GM19193 (cell line): ENCODE results near the gene LYRM9.

Experiments
- POLR2A ChIP-seq: IDR thresholded peaks from 4 replicates; pipeline ENCODE4 v1.6.1; 2011; ENCODE audit not compliant: insufficient read depth, insufficient read length; ENCODE audit errors: extremely low read depth

LYRM9 gene

DNA sequence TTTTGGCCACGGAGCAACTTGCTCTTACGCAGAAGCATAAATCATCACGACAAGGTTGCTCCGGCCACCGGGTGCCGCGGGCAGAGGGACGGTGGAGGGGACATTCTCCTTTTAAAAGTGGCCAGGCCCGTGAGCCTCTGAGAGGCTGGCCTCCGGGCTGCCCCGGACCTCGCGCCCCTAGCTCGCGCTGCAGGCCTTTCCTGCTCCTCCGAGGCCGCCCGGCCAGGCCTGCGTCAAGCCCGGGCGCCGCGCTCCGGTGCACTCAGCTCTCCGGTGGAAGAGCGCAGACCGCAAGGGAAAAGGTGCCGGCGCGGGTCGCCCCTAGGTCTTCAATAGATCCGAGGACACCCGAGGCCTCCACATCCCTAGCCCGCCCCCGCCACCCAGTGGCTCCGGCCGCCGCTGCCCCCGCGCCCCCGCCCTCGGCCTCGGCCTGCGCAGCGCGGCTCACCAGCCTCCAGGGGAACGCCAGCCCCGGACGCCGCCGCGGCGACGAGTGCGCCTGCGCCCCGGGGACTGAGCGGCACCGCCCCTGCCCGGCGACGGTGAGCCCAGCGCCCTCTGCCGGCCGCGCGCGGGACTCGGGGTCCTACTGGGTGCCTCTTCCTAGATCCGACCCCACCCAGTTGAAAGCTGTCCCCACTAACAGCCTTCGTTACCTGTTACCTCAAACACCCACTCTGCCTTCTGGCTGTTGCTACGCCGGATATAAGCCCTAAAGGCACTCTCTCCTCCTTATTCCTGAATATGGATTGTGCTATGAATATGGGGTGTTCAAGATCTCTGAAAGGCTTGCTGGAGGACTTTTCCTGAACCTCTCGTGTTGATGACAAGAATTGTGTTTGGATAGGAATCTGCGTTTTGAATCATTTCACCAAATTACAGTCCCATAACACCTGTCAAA is at the start of gene LYRM9:
LYRM9 (minus strand) TSS at position 500 of the 904 bp plus-strand sequence. CDS start 10,671 bp downstream, outside the sequence.
- TF ChIP-seq POLR2A, result peak; percentile 59

DNA sequence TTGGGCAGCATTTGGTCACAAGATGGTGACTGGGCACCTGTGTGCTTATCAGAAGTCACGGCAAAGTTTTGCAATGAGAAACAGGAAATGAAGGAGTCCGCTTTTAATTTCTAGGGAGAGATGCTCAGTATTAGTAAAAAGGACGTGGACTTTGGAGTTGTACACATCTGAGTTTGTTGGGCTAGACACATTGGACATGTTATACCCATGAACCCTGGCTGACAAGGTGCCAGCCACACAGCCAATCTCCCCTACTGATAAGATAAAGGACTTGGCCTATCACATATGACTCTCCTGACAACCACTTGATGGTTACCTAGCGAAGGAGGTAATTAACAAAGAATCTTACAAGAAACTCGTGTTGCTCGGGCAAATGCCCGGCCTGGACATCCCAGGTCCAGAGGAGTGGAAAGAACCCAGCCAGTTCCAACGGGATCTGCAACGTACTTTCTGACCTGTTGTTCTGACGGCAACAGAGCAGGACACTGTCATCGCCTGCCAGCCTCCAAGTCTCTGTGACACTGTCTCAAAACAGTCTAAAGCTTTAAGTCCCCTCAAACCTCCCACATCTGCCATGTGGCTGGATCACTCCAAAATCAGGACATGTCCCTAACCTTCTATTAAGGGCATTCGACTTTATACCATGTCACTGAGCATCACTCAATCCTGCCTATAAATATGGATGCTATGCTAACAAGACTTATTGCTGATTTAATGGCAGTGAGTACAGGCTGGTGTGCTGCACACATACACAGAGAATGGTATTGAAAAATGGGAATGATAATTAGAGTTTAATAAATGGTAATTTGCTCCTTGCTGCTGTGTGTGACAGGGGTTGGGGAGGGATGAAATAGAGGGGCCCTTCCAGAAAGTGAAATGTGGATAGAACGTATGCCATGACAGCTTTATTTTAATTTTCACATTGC is 47.6 kb upstream of the LYRM9 start:
- no peak for TF ChIP-seq POLR2A

DNA sequence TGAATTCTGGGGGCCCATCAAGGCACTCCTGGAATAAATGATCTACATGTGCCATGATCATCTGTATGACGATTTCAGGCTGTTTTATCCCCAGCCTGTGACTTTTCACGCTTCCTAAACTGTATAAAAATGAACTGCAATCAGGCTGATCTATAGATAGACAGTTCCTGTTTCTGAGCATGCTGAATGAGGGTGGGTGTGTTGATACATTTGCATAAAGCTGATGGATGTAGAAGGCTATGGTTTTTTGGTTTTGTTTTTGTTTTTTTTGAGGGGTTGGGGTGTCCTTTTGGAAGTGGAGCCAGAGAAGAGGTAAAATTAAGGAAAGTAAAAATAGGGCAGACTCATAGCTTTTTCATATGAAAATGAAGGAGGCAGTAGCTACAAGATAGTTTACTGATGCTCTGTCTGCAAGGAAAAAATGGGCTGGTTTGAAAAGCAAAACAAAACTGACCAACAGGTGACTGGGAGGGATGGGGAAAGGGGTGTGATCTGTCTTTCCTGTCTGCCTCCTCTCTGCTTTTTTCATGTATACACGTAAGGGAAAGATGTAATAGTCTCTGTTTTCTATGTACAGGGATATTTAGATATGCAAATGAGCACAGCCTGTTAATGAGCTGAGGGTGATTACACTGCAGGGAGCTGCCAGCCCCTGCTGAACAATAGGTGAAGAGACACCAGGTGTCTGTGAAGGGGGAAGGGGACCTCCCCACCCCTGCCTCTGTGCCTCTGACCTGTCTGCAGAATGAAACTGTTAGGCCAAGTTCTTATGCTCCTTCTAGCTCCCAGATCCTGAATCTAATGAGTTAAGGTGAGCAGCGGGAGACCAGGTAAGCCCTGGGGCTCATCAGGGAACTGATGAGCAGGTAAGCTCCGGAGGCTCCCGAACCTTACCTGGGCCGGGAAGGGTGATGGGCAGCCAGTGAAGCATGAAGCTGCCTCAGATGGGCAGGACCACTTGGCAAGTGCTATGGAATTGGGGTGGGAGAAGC is 46.6 kb upstream of the LYRM9 start:
- no peak for TF ChIP-seq POLR2A

DNA sequence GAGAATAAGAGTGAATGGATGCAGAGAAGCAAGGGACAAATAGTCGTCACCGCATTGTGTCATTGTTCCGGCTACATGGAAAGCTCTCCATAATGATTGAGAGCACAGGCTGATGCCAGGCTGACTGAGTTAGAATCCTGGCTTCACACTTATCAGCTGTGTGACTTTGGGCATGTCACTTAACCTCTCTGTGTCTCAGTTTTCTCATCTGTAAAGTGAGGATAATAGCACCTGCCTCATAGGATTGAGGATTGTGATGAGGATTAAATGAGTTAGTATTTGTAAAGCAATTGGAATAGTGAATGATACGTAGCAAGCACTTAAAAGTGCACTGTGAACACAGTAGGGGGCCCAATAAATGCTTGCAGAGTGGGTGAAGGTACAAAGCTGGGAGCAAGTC is 45.7 kb upstream of the LYRM9 start:
- no peak for TF ChIP-seq POLR2A

DNA sequence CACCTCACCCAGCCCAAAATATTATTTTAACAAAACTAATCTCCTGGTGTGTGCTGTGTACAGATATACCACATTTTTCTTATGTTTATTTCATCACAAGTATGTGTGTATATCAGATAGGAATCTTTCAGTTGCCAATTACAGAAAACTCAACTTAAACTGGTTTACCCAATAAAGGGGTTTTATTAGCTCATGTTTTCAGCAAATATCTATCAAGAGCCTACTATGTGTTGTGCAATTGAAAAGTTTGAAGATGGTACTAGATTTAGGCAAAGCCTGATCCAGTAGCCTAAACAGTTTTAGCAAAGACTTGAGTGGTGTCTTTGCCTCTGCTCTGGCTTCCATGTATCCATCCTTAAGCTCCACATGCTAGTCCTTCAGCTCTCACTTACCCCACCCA is 45.1 kb upstream of the LYRM9 start:
- no peak for TF ChIP-seq POLR2A

DNA sequence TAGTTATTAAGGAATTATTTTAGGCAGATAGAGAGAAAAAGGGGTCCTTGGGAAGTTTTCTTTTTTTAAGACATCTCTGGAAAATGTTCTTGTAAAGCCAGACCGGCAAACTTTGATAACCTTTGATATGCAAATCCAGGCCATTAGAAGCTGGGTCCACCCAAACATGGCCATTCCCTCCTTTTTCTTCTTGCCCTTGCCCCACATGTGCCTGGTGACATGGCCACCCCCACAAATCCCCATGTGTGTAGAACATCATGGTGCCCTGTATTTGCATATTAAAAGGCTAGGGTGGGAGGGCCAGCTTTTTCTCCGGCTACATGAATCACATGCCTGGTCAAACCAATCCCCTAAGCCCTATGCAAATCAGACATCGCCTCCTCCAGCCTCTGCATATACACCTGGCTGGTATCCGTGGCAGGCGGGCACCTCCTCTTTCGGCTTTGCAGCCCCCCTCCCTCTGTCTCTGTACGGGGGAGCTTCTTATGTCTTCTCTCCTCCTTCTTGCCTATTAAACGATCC is 43.9 kb upstream of the LYRM9 start:
- no peak for TF ChIP-seq POLR2A

DNA sequence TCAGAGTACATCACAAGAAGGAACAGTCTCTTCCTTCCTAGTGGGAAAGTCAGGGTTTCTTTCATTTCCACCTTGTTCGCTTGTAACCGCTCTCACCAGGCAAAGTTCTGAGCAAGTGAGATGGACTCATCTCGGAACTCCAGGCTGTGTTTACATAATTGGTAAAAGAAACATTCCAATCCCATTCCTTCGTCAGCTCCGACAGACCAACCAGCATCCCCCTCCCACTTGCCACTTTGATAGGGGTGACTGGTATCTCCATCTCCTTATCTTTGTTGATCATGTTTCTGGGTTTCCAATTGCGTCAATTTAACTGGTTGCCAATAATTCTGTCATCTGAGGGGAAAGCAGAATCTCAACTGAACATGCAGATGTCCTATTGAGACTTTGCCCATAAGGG is 36.8 kb upstream of the LYRM9 start:
- TF ChIP-seq POLR2A, result no peak

DNA sequence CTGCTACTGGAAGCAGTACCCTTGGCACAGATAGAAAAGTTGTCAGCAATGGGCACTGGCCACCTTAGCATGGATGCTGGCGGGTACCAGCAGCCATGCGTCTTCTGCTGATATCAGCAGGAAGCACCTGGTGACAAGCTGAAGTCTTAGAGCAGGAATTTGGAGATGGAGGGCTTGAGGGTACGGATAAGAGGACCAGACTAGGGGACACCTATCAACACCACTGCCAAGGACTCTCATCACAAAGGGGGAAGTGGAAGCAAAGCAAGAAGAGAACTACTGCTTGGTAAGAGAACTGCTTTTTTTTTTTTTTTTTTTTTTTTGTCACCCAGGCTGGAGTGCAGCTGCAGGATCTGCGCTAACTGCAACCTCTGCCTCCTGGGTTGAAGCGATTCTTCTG is 35.4 kb upstream of the LYRM9 start:
- TF ChIP-seq POLR2A, result no peak

DNA sequence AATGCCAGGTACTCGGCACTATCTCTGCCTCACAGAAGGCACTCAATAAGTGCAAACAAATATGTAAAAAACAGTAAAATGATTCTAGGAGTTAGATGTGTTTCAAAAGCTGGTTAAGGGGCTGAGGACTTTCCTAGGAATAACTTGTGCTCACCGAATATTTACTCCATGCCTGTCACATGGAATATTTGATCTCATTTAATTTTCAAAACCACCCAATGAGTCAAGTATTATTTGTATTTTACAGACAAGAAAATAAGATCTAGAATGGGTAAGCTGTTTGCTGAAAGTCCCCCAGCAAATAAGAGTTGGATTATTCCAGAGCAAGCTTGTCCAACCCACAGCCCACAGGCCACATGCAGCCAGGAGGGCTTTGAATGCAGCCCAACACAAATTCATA is 34.6 kb upstream of the LYRM9 start:
- TF ChIP-seq POLR2A, result no peak

DNA sequence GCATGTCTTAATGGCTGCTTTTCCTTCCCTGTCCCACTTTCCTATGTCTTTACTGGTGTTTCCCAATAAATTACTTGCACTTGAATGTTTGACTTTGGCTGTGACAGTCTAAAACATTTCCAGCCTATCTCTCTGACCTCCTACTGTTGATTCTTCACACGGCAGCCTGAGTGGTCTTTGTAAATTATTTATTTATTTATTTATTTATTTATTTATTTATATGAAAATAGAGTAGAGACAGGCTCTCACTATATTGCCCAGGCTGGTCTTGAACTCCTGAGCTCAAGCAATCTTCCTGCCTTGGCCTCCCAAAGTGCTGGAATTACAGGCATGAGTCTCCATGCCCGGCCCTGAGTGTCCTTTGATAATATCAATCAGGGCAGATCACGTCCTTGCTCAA is 28.4 kb upstream of the LYRM9 start:
- no peak for TF ChIP-seq POLR2A

DNA sequence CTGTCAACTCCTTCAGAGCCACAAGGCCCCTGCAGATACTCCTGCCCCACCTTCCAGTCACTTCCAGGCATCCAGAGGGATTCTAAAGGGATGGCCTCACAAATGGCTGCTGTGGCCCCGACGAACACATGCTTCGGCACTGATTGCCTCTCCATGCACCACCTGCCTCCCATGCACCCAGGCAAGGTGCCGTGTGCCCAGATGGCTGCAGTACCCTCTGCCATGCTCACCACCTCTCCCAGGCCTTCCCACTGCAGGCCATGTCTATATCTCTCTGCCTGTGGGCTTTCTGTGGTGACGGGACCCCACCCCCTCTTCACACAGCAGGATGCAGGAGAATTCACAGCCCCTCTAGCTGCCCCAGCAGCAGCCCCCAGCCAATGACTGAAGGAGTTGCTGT is 27.9 kb upstream of the LYRM9 start:
- TF ChIP-seq POLR2A, result no peak

DNA sequence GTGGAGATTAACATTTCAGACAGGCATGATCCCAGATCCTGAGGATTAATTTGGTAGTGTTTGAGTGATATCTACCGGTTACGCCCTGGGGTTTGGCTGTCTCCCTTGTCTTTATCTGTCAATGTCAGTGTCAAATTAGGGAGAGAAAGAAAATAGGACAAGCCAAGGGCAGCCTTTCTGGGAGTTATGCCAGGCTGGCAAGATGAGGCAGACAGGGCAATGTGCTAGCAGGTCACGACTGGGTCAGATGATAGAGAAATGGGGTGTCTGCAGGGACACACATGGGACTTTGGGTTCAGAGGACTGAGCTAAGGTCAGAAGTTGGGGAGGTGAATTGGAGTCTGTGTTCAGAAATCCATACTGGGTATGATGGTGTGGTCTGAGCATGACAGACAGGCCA is 27.4 kb upstream of the LYRM9 start:
- TF ChIP-seq POLR2A, result no peak

DNA sequence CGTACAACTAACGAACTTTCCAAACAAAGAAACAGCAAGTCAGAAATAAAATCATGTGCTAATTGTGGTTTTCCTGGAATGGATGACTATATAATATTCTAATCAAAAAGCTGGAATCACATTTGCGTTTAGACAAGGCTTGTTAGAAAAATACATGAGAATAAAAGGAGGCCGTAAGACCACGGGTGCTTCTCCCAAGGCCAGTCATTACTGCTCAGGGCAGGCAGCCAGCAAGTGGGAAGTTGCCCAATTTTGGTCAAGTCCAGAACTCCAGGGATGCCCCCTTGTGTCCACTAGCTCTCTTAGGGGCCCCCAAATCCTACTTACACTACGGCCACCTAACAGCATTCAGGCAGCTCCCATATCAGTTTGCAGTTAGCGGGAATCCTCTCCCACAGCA is 25.9 kb upstream of the LYRM9 start:
- no peak for TF ChIP-seq POLR2A

DNA sequence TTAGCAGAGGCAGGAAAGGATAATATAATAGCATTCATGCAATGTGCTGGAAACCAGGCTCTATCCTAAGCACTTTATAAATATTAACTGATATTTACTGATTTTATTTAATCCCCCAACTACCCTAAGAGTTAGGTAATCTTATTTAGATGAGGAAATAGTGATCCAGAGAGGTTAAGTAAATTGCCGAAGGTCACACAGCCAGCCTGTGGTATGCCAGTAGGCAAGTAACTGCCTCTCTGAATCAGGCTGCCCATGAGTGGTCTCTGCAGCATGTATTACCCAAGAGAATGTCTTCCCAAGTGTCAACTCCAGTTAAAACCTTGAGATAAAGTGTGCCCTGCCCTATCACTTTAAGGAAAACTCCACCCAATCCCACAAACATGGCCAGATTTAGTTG is 25.3 kb upstream of the LYRM9 start:
- TF ChIP-seq POLR2A, result no peak
